GM19099 (cell line): ENCODE measurements around the gene ZNF177.

Experiments
- POLR2A ChIP-seq: IDR thresholded peaks from 3 replicates; pipeline ENCODE4 v1.6.1; 2011; ENCODE audit warnings: low read depth; ENCODE audit not compliant: insufficient read length; ENCODE audit errors: extremely low read depth

ZNF177 gene

DNA sequence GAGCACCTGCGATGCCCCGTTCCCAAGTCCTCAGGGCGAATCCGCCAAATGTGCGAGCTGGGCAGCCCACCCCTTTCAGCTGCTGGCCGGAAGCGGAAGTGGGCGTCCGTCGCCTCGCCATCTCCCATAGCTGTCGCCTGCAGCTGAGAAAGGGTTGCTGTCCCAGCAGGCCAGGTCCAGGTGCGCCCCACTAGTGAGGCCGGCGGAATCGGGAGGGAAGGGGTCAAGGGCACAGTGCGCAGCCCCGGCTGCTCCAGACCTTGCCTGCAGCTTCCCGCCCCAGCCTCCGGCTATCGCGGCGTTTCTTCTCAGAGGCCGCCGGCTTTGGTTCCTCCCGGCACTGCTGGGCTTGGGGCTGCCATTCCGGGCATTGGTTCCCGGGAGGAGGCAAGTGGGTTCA, at the start of gene ZNF177:
ZNF177 (plus strand) TSS at position 109 of the 400 bp plus-strand sequence. CDS start 15,299 bp downstream, outside the sequence.
- no peak for TF ChIP-seq POLR2A

DNA sequence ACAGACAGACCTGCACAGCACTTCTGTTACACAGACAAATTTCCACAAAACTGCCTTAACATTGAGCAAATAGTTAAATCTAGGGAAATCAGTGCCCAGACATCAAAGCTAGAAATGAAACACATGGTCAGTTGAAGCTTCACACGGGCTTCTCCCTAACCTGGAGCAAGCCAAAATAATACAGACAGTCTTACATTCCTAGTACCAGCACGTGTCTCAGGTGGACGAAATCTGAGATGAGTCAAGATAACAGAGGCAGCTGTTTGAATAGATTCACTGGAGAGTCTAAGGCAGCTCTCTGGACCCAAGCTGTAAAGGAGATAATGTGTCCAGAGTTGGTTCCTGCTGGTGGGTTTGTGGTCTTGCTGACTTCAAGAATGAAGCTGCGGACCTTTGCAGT, 49.1 kb upstream of the ZNF177 start:
- TF ChIP-seq POLR2A, result no peak

DNA sequence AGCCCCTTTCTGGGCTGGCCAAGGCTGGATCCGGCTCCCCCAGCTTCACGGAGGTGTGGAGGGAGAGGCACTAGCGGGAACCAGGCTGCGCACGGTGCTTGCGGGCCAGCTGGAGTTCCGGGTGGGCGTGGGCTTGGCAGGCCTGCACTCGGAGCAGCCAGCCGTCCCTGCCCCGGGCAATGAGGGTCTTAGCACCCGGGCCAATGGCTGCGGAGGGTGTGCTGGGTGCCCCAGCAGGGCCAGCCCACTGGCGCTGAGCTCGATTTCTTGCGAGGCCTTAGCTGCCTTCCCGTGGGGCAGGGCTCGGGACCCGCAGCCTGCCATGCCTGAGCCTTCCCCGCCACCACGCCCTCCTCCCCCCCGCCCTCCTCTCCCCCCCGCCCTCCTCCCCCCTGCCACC, 41.5 kb upstream of the ZNF177 start:
- TF ChIP-seq POLR2A, result no peak

DNA sequence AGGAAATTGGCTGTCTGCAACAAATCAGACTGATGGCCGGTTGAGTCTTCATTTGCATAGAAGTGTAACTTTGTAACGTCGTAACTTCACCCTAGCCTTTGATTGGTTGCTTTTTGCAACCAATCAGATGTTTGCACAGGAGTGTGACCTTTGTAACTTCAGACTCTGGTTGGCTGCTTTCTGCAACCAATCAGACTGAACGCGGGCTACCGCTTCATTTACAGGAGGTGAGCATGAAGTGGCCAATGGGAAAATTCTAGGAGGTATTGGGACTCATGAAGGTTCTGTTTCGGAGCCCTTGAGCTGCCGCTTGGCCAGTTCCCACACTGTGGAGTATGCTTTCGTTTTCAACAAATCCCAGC, 39.3 kb upstream of the ZNF177 start:
- no peak for TF ChIP-seq POLR2A

DNA sequence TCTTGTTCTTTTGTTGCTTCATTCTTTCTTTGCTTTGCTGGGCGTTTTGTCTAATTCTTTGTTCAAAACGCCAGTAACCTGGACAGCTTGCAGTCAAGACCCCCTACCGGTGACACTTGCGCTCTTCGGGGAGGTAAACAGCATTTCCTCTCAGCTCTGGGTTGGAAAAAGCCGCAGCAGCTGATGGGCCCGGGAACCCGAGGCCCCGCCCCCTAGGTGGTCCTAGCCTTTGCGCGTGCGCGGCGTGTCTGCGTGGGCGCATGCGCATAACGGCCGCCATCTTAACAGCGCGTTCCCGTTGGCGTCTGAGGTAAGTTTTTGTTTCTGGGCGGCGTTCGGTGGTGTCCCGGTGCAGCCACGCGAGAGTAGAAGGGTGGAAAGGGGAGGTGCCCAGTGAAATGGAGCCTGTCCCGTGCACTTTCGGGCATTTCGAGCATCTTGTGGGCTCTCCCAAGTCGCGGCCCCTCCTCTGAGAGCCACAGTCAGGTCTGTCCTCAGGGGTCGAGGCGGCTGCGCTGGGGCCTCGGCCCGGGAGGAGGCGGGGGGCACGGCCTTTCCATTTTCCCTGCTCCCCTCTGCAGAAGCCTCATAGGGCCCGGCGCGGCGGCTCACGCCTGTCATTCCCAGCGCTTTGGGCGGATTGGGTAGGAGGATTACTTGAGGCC, 38.8 kb upstream of the ZNF177 start, which contains the start of gene ZNF559:
ZNF559 (plus strand) TSS at position 261 of the 665 bp plus-strand sequence. CDS start 14,371 bp downstream, outside the sequence.
- peak; percentile 68 for TF ChIP-seq POLR2A

DNA sequence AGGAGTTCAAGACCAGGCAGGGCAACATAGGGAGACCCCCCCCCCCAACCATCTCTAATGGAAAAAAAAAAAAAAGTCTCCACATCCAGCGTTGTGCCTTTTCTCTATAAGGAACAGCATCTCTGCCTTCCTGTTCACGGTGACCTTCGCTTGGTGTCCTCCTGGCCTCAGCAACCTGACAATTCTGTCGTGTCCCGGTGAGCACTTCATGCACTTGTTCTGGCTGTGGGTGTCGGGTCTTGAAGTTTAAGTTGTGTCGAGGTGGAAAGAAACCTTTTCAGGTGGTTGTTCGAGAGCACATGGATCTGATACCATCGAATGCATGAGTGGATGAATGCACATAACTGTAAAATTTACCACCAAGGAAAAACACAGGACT, 38.2 kb upstream of the ZNF177 start:
- no peak for TF ChIP-seq POLR2A

DNA sequence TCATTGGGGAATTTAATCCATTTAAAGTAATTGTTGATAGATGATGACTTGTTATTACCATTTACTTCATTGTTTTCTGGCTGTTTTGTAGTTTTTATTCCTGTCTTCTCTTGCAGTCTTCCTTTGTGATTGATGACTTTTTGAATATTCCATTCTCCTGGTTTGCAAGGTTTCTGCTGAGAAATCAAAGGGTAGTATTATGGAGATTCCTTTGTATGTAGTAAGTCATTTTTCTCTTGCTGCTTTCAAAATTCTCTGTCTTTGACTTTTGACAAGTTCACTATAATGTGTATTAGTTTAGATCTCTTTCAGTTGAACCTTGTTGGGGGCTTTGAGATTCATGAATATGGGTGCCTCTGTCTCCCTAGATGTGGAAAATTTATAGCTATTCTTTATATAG, 32.8 kb upstream of the ZNF177 start:
- TF ChIP-seq POLR2A, result no peak

DNA sequence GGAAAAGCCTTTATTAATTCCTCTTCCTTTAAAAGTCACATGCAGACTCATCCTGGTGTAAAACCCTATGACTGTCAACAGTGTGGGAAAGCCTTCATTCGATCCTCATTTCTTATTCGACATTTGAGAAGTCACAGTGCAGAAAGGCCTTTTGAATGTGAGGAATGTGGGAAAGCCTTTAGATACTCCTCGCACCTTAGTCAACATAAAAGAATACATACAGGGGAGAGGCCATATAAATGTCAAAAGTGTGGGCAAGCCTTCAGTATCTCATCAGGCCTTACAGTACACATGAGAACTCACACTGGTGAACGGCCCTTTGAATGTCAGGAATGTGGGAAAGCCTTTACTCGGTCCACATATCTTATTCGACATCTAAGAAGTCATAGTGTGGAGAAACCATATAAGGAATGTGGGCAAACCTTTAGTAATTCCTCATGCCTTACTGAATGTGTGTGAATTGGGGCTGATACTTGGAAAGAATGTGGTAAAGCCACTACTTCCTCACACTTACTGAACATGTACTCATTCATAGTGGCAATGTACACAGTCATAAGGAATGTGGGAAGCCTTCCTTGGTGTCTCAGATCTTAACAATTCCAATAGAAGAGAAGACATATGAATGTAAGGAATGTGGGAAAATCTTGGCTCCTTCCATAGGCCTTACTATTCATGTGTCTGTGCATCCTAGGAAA, 20.1 kb upstream of the ZNF177 start:
- no peak for TF ChIP-seq POLR2A

DNA sequence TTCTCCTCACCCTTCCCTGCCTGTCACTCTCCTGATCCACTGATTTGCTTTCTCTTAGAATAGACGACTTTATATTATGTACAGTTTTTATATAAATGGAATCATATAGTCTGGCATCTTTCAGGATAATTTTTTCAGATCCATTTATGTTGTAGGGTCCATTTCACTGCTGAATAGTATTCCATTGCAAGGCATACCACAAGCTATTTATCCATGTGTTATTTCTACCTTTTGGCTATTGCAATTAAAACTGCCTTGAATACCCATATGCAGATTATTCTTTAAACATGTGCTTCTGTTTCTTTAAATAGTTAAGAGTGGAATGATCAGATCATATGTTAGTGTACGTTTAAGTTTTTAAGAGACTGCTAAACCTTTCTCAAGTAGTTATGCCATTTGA, 17.8 kb upstream of the ZNF177 start:
- no peak for TF ChIP-seq POLR2A

DNA sequence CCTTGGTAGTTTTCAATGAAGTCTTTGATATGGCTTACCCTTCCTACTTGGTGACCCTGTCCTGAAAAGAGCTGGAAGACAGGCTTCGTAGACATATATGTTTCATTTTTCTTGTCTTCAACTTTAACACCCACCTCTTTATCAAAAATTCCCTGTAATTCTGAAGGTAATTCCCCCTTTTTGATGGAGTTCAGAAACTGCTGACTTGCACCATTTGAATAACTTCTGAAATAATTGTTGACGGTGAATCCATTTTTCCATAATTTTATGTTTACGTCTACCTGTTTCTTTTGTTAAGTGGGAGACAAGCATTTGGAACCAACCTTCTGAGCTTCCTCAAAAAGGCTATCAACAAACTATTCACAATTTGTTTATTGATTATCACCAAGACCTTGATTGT, 14.6 kb upstream of the ZNF177 start:
- TF ChIP-seq POLR2A, result no peak

DNA sequence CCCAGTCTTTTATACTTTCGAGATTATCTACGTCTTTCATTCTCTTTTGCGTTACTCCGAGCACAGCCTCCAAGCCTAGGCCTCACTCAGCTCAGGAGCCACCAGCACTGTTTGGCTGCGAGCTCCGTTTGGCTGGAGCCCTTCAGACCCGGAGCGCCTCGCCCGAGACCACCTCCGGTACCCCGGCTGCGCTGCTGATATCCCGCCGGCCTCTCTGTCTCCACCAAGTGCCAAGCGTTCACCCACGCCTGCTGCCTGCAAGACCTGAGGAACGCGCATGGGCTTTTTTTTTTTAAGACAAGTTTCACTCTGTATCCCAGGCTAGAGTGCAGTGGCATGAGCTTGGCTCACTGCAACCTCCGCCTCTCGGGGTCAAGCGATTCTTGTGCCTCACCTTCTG, 14.1 kb upstream of the ZNF177 start:
- no peak for TF ChIP-seq POLR2A

DNA sequence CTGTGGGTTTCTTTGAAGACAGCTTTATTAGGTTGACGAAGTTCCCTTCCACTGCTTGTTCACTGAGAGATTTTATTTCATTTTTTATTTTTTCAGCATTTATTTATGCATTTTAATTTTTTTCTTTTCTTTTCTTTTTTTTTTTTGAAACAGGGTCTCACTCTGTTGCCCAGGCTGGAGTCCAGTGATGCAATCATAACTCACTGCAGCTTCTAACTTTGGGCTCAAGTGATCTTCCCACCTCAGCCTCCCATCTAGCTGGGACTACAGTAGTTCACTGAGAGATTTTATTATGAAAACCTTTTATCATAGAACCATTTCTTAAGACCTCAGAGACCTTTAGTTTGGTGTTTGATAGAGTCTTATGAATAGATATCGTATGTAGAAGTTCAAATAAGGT, 10.3 kb upstream of the ZNF177 start:
- TF ChIP-seq POLR2A, result no peak

DNA sequence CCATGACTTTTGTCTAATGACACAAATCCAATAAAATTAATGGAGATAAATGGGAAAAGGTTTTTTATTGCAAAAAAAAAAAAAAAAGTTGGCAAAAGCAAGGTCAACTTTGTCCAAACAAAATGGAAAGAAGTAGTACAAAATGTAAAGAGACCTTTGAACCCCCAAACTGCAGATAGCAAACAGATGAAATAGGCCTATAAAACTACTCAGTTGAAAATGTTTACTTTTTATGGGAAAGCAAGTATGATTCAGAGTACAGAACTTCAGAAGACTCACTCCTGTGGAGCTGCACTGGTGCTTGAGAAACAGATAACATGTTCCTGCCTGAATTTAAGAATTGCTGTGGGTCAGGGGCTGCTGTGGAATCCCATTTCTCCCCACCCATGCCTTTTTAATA, 9.8 kb upstream of the ZNF177 start:
- no peak for TF ChIP-seq POLR2A

DNA sequence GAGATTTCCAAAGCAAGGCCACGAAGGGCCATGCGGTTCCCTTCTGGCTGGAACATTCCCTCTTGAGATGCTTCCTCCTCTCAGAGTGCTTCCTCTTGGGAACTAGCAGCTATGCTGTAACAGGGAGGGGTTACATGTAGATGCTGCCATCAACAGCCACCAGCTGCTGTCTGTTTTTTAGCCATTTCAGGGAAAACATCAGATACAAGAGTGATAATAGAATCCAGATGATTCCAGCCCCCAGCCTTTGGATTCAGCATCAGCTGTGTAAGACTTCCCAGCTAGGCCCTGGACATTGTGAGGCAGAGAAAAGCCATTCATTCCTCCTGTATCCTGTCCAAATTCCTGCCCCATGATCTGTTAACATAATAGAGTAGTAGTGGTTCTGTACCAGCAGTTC, 8.2 kb upstream of the ZNF177 start:
- TF ChIP-seq POLR2A, result no peak

DNA sequence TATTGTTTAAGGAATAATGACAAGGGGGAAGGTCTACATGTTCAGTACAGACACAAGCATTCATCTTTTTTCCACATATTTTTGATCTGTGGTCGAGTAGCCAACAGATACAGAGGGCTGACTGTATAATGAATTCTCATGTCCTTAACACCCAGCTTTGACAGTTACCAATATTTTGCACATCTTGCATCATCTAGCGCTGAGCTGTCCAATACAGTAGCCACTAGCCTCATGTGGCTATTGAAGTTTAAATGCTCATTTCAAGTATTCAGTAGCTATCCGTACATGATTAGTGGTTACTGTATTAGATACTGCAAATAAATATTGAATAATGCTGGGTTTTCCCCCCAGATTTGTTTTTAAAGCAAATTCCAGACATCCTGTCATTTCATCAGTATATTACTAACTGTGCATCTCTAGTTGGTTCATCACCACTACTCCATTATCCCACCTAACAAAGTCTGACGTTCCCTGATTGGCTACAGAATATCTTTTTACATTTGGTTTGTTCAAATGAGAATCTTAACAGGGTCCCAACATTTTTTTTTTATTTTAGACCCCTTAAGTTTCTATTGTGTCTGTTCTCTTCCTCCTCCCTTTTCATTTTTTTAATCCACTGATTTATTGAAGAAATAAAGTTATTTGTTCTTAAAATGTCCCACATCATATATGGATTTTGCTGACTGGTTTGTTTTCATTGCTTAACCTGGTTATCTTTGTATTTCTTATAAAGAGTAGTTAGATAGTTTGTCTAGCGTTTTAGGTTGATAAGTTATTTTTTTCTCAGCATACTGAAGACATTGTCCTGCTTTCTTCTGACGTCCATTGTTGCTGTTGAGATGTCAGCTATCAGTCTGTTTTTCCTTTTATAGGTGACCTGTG, 8.2 kb downstream of the ZNF177 start:
- no peak for TF ChIP-seq POLR2A
